Body of pancreas (tissue), 4 donors: ENCODE data around the gene EPC2. TPM values are rescaled to one million over a fixed set of nuclear protein-coding genes. Genes with fewer than 3 reads are reported as not detected.

Experiments
- ATAC-seq: fragments of 150-250 bp; one replicate; pipeline ENCODE4 v1.9.1; 2016
- DNase-seq, 4 donors: peaks; one replicate each; pipeline ENCODE4 v3.0.0-alpha.2; 2019
- H3K27ac ChIP-seq, 4 donors: fragments of 200-600 bp; sonication (generic); 1 replicate in 3 of 4; 2 replicates in 1 of 4; pipeline versions ENCODE4 v1.5.1 to v1.6.1; 2016 to 2019; ENCODE audit warnings: mild to moderate bottlenecking in 1 of 4, mixed read lengths in 1 of 4, moderate library complexity in 1 of 4
- H3K27me3 ChIP-seq, 2 donors: fragments of 200-600 bp; sonication (generic); one replicate each; pipeline ENCODE4 v1.6.0; 2016; ENCODE audit warnings: mild to moderate bottlenecking in 1 of 2
- H3K36me3 ChIP-seq, 2 donors: fragments of 200-600 bp; sonication (generic); replicated peaks in 1 of 2; 2 replicates each; pipeline ENCODE4 v1.5.1; 2016; ENCODE audit warnings: low read depth in 2 of 2; ENCODE audit not compliant: insufficient read depth in 1 of 2
- H3K4me1 ChIP-seq: fragments of 200-600 bp; sonication (generic); one replicate; pipeline ENCODE4 v1.6.0; 2016
- H3K4me3 ChIP-seq, 2 donors: fragments of 200-600 bp; sonication (generic); 1 replicate in 1 of 2; 2 replicates in 1 of 2; pipeline ENCODE4 v1.5.1; 2016 to 2019
- H3K9me3 ChIP-seq, 3 donors: fragments of 200-600 bp; sonication (generic); 1 replicate in 2 of 3; 2 replicates in 1 of 3; pipeline ENCODE4 v1.5.1; 2016
- CTCF ChIP-seq, 7 experiments: fragments of 450-650 bp in 4 of 7; fragments of 200-600 bp in 3 of 7; sonication (generic) in 3 of 7; IDR thresholded peaks; one replicate each; pipeline ENCODE4 v1.5.1; 2016 to 2019; ENCODE audit warnings: antibody characterized with exemption in 7 of 7
- POLR2A ChIP-seq, 3 donors: fragments of 450-650 bp; IDR thresholded peaks; one replicate each; pipeline ENCODE4 v1.6.1; 2016; ENCODE audit warnings: antibody characterized with exemption in 3 of 3, mild to moderate bottlenecking in 2 of 3
- WGBS, 2 donors: methylation state at CpG; one replicate each; pipeline ENCODE4 v1.1.5; 2017; 5-methylcytosine and 5-hydroxymethylcytosine counted together
- intact Hi-C: fragments of 100-400 bp; cut with DNase I; formaldehyde crosslinking; loops from one replicate; pipeline ENCODE4 v1.15.1; 2023
- small RNA-seq: library from RNA; depleted of rRNA; stranded (forward); fragments of <200 nt; gene quantifications from one replicate; pipeline ENCODE3, GENCODE V24; 2016
- total RNA-seq, 2 donors: library from RNA; depleted of rRNA; stranded (reverse); fragments of >200 nt; gene quantifications; one replicate each; pipeline ENCODE4 v1.1.0, GENCODE V29; 2016

Gene EPC2
- total RNA-seq, 2 donors from 2014 or later, result 19.2 to 21.1 TPM

- TF ChIP-seq CTCF (IDR thresholded peaks at IDR 0.05), result no peak
- TF ChIP-seq POLR2A (IDR thresholded peaks at IDR 0.05), result no peak
- WGBS, 2 donors, result 59 to 62% methylated on average over 2 of the region's 2 CpGs
- no peaks in the 10 kb centered on the region for H3K27me3 ChIP-seq
- no peak overlapping the region for H3K27ac ChIP-seq
- H3K9me3 ChIP-seq, result no peaks in the 10 kb centered on the region
- no peak overlapping the region for H3K4me3 ChIP-seq
- no peaks in the 10 kb centered on the region for H3K4me1 ChIP-seq
- H3K36me3 ChIP-seq, result no peaks in the 10 kb centered on the region
- intact Hi-C loops, result no loop called here
- ATAC-seq (no peak), DNase-seq (no peak)
These were observed 184.4 kb downstream of the EPC2 start for GRCh38 chr2:148828941-148829340.

- intact Hi-C loops, result no loop called here
- no peaks in the 10 kb centered on the region for H3K4me1 ChIP-seq
- H3K4me3 ChIP-seq, result no peak overlapping the region
- H3K9me3 ChIP-seq, result no peaks in the 10 kb centered on the region
- no peak overlapping the region for H3K27ac ChIP-seq
- H3K36me3 ChIP-seq, result no peaks in the 10 kb centered on the region
- no peak for TF ChIP-seq CTCF (IDR thresholded peaks at IDR 0.05)
- no peak for TF ChIP-seq POLR2A (IDR thresholded peaks at IDR 0.05)
- H3K27me3 ChIP-seq, result no peaks in the 10 kb centered on the region
- DNase-seq (no peak), ATAC-seq (no peak)
- 60 to 73% methylated on average over 3 of the region's 3 CpGs for WGBS, 2 donors
These were observed 185.1 kb downstream of the EPC2 start for GRCh38 chr2:148829618-148830017.

GRCh38 chr2:148832637-148833036 is 188.1 kb downstream of the EPC2 start:
- 80 to 91% methylated on average over 6 to 7 of the region's 7 CpGs for WGBS, 2 donors
- H3K4me3 ChIP-seq, result no peak overlapping the region
- H3K27me3 ChIP-seq, result no peaks in the 10 kb centered on the region
- ATAC-seq, result no peak
- DNase-seq, result no peak
- intact Hi-C loops, result no loop called here
- no peaks in the 10 kb centered on the region for H3K9me3 ChIP-seq
- H3K36me3 ChIP-seq, result no peaks in the 10 kb centered on the region
- no peak for TF ChIP-seq CTCF (IDR thresholded peaks at IDR 0.05)
- TF ChIP-seq POLR2A (IDR thresholded peaks at IDR 0.05), result no peak
- H3K4me1 ChIP-seq, result no peaks in the 10 kb centered on the region
- H3K27ac ChIP-seq, result no peak overlapping the region

Small RNA genes lying within 50 kb of the gene (small RNA-seq; reads per million reads assigned to genes)
- not detected for gene RNU2-9P
- not detected for gene RPS29P8

Other genes starting within 250 kb of the EPC2 start
- gene KIF5C, start 230.5 kb downstream of the EPC2 start, total RNA-seq, result 1 to 10 TPM; 2.0 to 2.6 TPM